Measurements from ENCODE around the gene NECAB2. TPM values are rescaled to one million over a fixed set of nuclear protein-coding genes. Genes with fewer than 3 reads are reported as not detected.

NECAB2 gene
- total and polyA plus RNA-seq, 2 of the 8 experiments (the other 6 are each of a cell fraction or from before 2014, with no cell fraction given) = 3.6 to 4.2 TPM

DNA sequence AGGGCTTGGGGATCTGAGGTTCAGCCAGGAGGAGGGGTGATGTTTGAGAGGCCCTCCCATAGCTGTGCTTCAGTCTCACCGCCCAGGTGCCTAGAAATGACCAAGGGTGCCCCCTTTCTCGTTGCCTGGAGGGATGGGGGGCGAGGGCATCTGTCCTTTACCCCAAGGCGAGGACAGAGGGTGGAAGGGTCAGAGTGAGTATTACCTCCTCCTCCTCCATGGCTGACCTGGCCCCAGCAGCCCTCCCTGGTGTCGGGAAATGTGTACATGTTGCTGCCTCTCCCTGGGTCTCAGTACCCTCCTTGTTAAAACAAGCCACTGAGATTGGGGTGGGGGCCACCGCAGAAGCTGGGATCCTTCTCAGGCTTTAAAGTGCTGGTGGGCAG, 2.4 kb downstream of the NECAB2 start:
- Histone ChIP-seq H3K9ac (replicated peaks in 1 of 4; ENCODE audit: extremely low read depth in 1 of 4, low read depth in 3 of 4, low read length in 3 of 4) (no peak overlapping the region), H3K23ac (ENCODE audit: insufficient read length) (no peak overlapping the region), H2AFZ (ENCODE audit: low read length) (no peak overlapping the region), H4K20me1 (replicated peaks in 1 of 2; ENCODE audit: control insufficient read depth in 1 of 2, insufficient read depth in 2 of 2, low read length in 2 of 2) (peaks cover 0 to 3% of the 10 kb centered on the region in 2 experiments), H2AK5ac (ENCODE audit: low read depth, low read length) (no peak overlapping the region), H3K4ac (replicated peaks; ENCODE audit: insufficient read length, low read depth, low read length) (no peak overlapping the region), H3K4me1 (replicated peaks in 1 of 4; ENCODE audit: control insufficient read depth in 3 of 4, insufficient read depth in 4 of 4, low read length in 3 of 4) (peaks cover 0 to 11% (median 8%) of the 10 kb centered on the region in 4 experiments; a peak in 6 of 7 replicates), H4K8ac (ENCODE audit: extremely low read depth, insufficient read depth, low read length) (no peak overlapping the region), H2BK20ac (ENCODE audit: low read length) (no peak overlapping the region), H2BK15ac (ENCODE audit: low read length) (no peak overlapping the region), H2BK120ac (replicated peaks; ENCODE audit: low read depth, low read length) (no peak overlapping the region), H3K27ac (ENCODE audit: low read depth, low read length) (no peak overlapping the region), H3K14ac (ENCODE audit: insufficient read length) (no peak overlapping the region), H3K4me2 (ENCODE audit: insufficient read depth in 1 of 2, low read depth in 2 of 2, low read length in 2 of 2) (no peak overlapping the region), H3K56ac (replicated peaks; ENCODE audit: insufficient read length, low read depth, low read length) (no peak overlapping the region), H3K4me3 (ENCODE audit: extremely low read depth in 1 of 4, insufficient read depth in 2 of 4, low read depth in 3 of 4, low read length in 4 of 4) (no peak overlapping the region), H3K18ac (ENCODE audit: extremely low read depth, low read length) (no peak overlapping the region), H3K27me3 (replicated peaks in 1 of 4; ENCODE audit: control insufficient read depth in 3 of 4, extremely low read depth in 1 of 4, insufficient read depth in 3 of 4, low read length in 3 of 4) (peaks cover 0 to 13% (median 9%) of the 10 kb centered on the region in 4 experiments; a peak in 6 of 7 replicates), H4K5ac (ENCODE audit: insufficient read length, low read depth, low read length) (no peak overlapping the region), H3K9me3 (ENCODE audit: insufficient read depth in 2 of 2, low read depth in 1 of 2, low read length in 1 of 2) (no peaks in the 10 kb centered on the region), H3K79me1 (ENCODE audit: low read depth, low read length) (no peaks in the 10 kb centered on the region), H2BK5ac (ENCODE audit: low read depth, low read length) (no peak overlapping the region), H3K36me3 (ENCODE audit: control insufficient read depth in 2 of 4, insufficient read depth in 4 of 4, low read length in 3 of 4) (no peaks in the 10 kb centered on the region), H3K23me2 (ENCODE audit: low read depth, low read length) (peaks cover 11% of the 10 kb centered on the region; the same call in 1 of the 2 replicates), H3K79me2 (ENCODE audit: control insufficient read depth in 1 of 2, insufficient read depth in 2 of 2, low read length in 2 of 2) (no peaks in the 10 kb centered on the region), H4K91ac (replicated peaks; ENCODE audit: insufficient read length, low read length) (no peak overlapping the region), H2BK12ac (ENCODE audit: low read depth, low read length) (no peak overlapping the region; the same call in 1 of the 2 replicates)
- 95% methylated on average over 6 of the region's 6 CpGs; no CpG with 5 or more reads in 1 of the 2 experiments for WGBS, 2 experiments (ENCODE audit: extremely low coverage in 1 of 2, insufficient coverage in 1 of 2, insufficient read length in 1 of 2, insufficient replicate concordance in 2 of 2, low coverage in 1 of 2, low lambda C conversion rate in 2 of 2, missing lambda C conversion rate in 1 of 2)
- no peak for TF ChIP-seq ZNF274 (IDR thresholded peaks at IDR 0.05; ENCODE audit: borderline replicate concordance, extremely low read depth, low read length)
- no peak for TF ChIP-seq JUN (IDR thresholded peaks at IDR 0.05; ENCODE audit: low read depth, low read length)
- no peak for TF ChIP-seq SRF (IDR thresholded peaks at IDR 0.05; ENCODE audit: low read depth, low read length)
- no peak for TF ChIP-seq TAF1 (IDR thresholded peaks at IDR 0.05; ENCODE audit: low read depth, low read length)
- no peak for TF ChIP-seq SIN3A (conservative IDR thresholded peaks at IDR 0.05 in 1 of 2, IDR thresholded peaks at IDR 0.05 in 1 of 2; ENCODE audit: low read depth in 1 of 2, low read length in 2 of 2)
- TF ChIP-seq BACH1 (IDR thresholded peaks at IDR 0.05; ENCODE audit: low read length) = no peak
- TF ChIP-seq, protein P1, sequence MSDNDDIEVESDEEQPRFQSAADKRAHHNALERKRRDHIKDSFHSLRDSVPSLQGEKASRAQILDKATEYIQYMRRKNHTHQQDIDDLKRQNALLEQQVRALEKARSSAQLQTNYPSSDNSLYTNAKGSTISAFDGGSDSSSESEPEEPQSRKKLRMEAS (IDR thresholded peaks at IDR 0.05) = no peak
- TF ChIP-seq SIX5 (IDR thresholded peaks at IDR 0.05; ENCODE audit: low read depth, low read length) = no peak
- TF ChIP-seq RXRA (IDR thresholded peaks at IDR 0.05; ENCODE audit: insufficient read depth, low read depth, low read length) = no peak
- DNase-seq (ENCODE audit: low read depth in 1 of 2, low spot score in 2 of 2) = no peak
- ChIA-PET POLR2A (ENCODE audit: partially characterized antibody) (interaction anchor here (1.0 to 1.9 kb wide), 5 partner anchors 24 to 147 kb away, joined by 3 to 10 read pairs (median 3); partner anchors contain the start of gene MBTPS1), CTCF (ENCODE audit: partially characterized antibody) (interaction anchor here (0.8 to 4.6 kb wide), 19 partner anchors 10 to 116 kb away, joined by 3 to 70 read pairs (median 4); partner anchors contain the start of genes OSGIN1 and SLC38A8)
- no peak for FAIRE-seq
